ENCODE results near the gene MAS1L. TPM values are rescaled to one million over a fixed set of nuclear protein-coding genes. Genes with fewer than 3 reads are reported as not detected.

The MAS1L gene
- total RNA-seq, 3 donors from 2014 or later, result 0.48 TPM; not detected in 2

DNA sequence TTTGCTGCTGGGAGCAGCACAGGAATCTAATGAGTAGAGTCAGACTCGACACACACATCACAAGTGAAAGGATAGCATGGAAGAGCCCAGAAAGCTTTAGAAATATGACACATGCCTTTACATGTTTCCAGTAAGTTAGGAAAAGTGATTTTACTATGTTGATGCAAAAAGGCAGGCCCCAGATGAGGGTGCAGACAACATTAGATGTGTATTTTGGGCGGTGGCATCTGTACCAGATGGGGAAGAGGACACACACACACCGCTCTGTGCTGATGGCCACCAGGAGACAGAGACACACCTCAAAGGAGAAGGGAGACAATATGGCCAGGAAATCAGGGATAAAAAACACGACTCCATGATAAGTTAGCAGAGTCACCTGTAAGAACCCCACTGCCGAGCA is 625 bp downstream of the MAS1L start:
- intact Hi-C loops (cut with DNase I; ENCODE audit: low total_unique reads), result no loop called here
- no peak overlapping the region for H3K4me3 ChIP-seq
- H3K36me3 ChIP-seq, result no peaks in the 10 kb centered on the region
- H3K27me3 ChIP-seq, result no peaks in the 10 kb centered on the region
- TF ChIP-seq POLR2AphosphoS5 (IDR thresholded peaks at IDR 0.05) (no peak), POLR2A (IDR thresholded peaks at IDR 0.05) (no peak), CTCF (IDR thresholded peaks at IDR 0.05) (no peak)
- H3K4me1 ChIP-seq, result no peaks in the 10 kb centered on the region
- H3K9me3 ChIP-seq, result peaks cover 0 to 3% of the 10 kb centered on the region in 2 donors
- no peak for DNase-seq (ENCODE audit: low spot score in 2 of 2)
- no peak overlapping the region for H3K27ac ChIP-seq

DNA sequence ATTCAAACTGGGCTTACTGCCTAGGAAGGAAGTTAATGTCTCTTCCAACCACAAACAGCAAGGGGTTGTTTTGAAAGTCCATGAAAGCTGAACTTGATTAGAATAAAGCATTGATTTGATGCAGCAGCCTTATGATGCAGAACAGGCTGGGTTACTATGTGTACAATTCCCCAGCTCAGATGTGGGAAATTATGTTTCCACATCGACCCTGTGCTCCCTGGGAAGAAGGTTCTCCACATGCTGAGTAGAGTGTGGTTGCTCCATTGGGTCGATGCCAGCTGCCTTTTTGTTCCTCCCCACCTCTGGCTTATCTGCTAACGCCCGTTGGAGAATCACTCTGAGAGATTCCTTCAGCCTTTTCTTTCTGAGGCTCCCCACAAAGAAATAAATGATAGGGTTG is 1.2 kb downstream of the MAS1L start:
- H3K4me3 ChIP-seq, result no peak overlapping the region
- peaks cover 0 to 5% of the 10 kb centered on the region in 2 donors for H3K9me3 ChIP-seq
- no peaks in the 10 kb centered on the region for H3K4me1 ChIP-seq
- intact Hi-C loops (cut with DNase I; ENCODE audit: low total_unique reads), result no loop called here
- DNase-seq (ENCODE audit: low spot score in 2 of 2), result no peak
- H3K27me3 ChIP-seq, result no peaks in the 10 kb centered on the region
- TF ChIP-seq POLR2A (IDR thresholded peaks at IDR 0.05), result no peak
- no peak for TF ChIP-seq CTCF (IDR thresholded peaks at IDR 0.05)
- TF ChIP-seq POLR2AphosphoS5 (IDR thresholded peaks at IDR 0.05), result no peak
- no peaks in the 10 kb centered on the region for H3K36me3 ChIP-seq
- no peak overlapping the region for H3K27ac ChIP-seq

- H3K4me3 ChIP-seq, result no peak overlapping the region
- peaks cover 0 to 5% of the 10 kb centered on the region in 2 donors for H3K9me3 ChIP-seq
- TF ChIP-seq POLR2A (IDR thresholded peaks at IDR 0.05) (no peak), POLR2AphosphoS5 (IDR thresholded peaks at IDR 0.05) (no peak), CTCF (IDR thresholded peaks at IDR 0.05) (no peak)
- H3K36me3 ChIP-seq, result no peaks in the 10 kb centered on the region
- H3K27ac ChIP-seq, result no peak overlapping the region
- no peak for DNase-seq (ENCODE audit: low spot score in 2 of 2)
- H3K4me1 ChIP-seq, result no peaks in the 10 kb centered on the region
- intact Hi-C loops (cut with DNase I; ENCODE audit: low total_unique reads), result no loop called here
- no peaks in the 10 kb centered on the region for H3K27me3 ChIP-seq
Measured at GRCh38 chr6:29483735-29484134, 4.0 kb downstream of the MAS1L start.

GRCh38 chr6:29483186-29483585 is 4.6 kb downstream of the MAS1L start:
- no peaks in the 10 kb centered on the region for H3K27me3 ChIP-seq
- TF ChIP-seq POLR2A (IDR thresholded peaks at IDR 0.05) (no peak), CTCF (IDR thresholded peaks at IDR 0.05) (no peak), POLR2AphosphoS5 (IDR thresholded peaks at IDR 0.05) (no peak)
- no peaks in the 10 kb centered on the region for H3K4me1 ChIP-seq
- peaks cover 0 to 5% of the 10 kb centered on the region in 2 donors for H3K9me3 ChIP-seq
- intact Hi-C loops (cut with DNase I; ENCODE audit: low total_unique reads), result no loop called here
- H3K4me3 ChIP-seq, result no peak overlapping the region
- no peak for DNase-seq (ENCODE audit: low spot score in 2 of 2)
- no peaks in the 10 kb centered on the region for H3K36me3 ChIP-seq
- no peak overlapping the region for H3K27ac ChIP-seq

DNA sequence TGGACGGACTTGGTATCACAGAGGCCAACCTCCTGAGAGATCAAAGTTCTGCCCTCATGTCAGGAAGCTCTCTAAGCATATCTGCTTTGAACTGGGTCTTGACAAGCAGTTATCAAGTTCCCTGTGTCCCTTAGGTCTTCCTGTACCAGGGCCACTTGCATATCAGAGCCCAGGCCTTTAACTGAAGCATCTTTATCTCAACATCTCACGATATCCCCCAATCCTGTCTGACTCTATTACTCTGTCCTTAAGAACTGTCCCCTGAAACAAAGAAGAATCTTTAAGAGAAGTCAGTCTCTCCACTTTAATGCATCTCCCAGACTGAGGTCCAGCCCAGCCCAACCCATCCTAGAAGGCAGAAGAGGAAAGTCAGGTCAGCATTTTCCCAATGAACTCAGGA is 8.2 kb downstream of the MAS1L start:
- H3K36me3 ChIP-seq, result no peaks in the 10 kb centered on the region
- H3K4me1 ChIP-seq, result no peaks in the 10 kb centered on the region
- H3K9me3 ChIP-seq, result peaks cover 0 to 5% of the 10 kb centered on the region in 2 donors
- H3K4me3 ChIP-seq, result no peak overlapping the region
- intact Hi-C loops (cut with DNase I; ENCODE audit: low total_unique reads), result no loop called here
- no peak for DNase-seq (ENCODE audit: low spot score in 2 of 2)
- no peak for TF ChIP-seq POLR2AphosphoS5 (IDR thresholded peaks at IDR 0.05)
- no peak for TF ChIP-seq POLR2A (IDR thresholded peaks at IDR 0.05)
- TF ChIP-seq CTCF (IDR thresholded peaks at IDR 0.05), result no peak
- H3K27me3 ChIP-seq, result no peaks in the 10 kb centered on the region
- no peak overlapping the region for H3K27ac ChIP-seq

Measured in breast epithelium (tissue), 4 donors.